ENCODE results near the gene SS18.

DNA sequence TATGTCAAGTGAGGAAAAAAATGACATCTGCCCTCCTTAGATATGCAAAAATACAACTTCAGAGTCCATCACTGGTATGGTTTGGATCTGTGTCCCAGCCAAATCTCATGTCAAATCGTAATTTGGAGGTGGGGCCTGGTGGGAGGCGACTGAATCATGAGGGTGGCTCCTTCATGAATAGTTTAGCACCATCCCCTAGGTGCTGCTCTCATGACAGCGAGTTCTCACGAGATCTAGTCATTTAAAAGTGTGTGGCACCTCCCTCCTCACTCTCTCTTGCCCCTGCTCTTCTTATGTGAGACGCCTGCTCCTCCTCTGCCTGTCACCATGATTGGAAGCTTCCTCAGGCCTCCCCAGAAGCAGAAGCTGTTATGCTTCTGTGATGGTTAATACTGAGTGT is 37.4 kb upstream of the SS18 start:
- no peak for TF ChIP-seq POLR2A (IDR thresholded peaks at IDR 0.05; ENCODE audit: low read depth, low read length)
- no peak for TF ChIP-seq POLR2AphosphoS5 (IDR thresholded peaks at IDR 0.05; ENCODE audit: low read depth, low read length)

Data from GM12891 (cell line).